Naive thymus-derived CD4-positive, alpha-beta T cell (primary cell): ENCODE data around the gene ADAM12. TPM values are rescaled to one million over a fixed set of nuclear protein-coding genes. Genes with fewer than 3 reads are reported as not detected.

Experiments used
- ATAC-seq: fragments of 150-1000 bp; cut with Tn5 transposase; 2 replicates; pipeline ENCODE4 v1.10.0; 2021; ENCODE audit warnings: mild to moderate bottlenecking, moderate library complexity
- CTCF ChIA-PET: fragments of 350-600 bp; sonication (Branson Sonifier 250); formaldehyde crosslinking; loops from one replicate; lab custom pipeline; 2021; ENCODE audit warnings: antibody characterized with exemption; lab: Charles Lee
- POLR2A ChIA-PET: fragments of 350-600 bp; sonication (Branson Sonifier 250); formaldehyde crosslinking; loops from one replicate; lab custom pipeline; 2021; ENCODE audit warnings: antibody characterized with exemption, inconsistent platforms; lab: Charles Lee
- DNase-seq, 9 donors: peaks; one replicate each; pipeline versions ENCODE4 v3.0.0 to v3.0.0-alpha.2; 2020 to 2022; ENCODE audit warnings: mixed read lengths in 1 of 9
- H3K27ac ChIP-seq: one replicate; pipeline ENCODE4 v1.7.0; 2013; ENCODE audit warnings: mild to moderate bottlenecking, low read depth, low read length, moderate library complexity
- H3K27me3 ChIP-seq, 2 donors: one replicate each; pipeline ENCODE4 v1.7.0; 2013; ENCODE audit warnings: low read length in 2 of 2, mild to moderate bottlenecking in 2 of 2, moderate library complexity in 2 of 2; ENCODE audit not compliant: control insufficient read depth in 2 of 2, insufficient read depth in 2 of 2
- H3K36me3 ChIP-seq, 3 experiments: 1 replicate in 2 of 3; 2 replicates in 1 of 3; pipeline ENCODE4 v1.7.0; 2013; ENCODE audit warnings: low read length in 3 of 3, mild to moderate bottlenecking in 3 of 3, moderate library complexity in 1 of 3; ENCODE audit not compliant: insufficient read depth in 3 of 3, control insufficient read depth in 2 of 3
- H3K4me1 ChIP-seq, 2 donors: one replicate each; pipeline ENCODE4 v1.7.0; 2013; ENCODE audit warnings: low read length in 2 of 2, mild to moderate bottlenecking in 2 of 2, moderate library complexity in 1 of 2; ENCODE audit not compliant: control insufficient read depth in 2 of 2, insufficient read depth in 2 of 2
- H3K4me3 ChIP-seq: 2 replicates; pipeline ENCODE4 v1.7.0; 2013; ENCODE audit warnings: mild to moderate bottlenecking, low read length
- H3K9me3 ChIP-seq, 3 experiments: 1 replicate in 2 of 3; 2 replicates in 1 of 3; pipeline ENCODE4 v1.7.0; 2013; ENCODE audit warnings: low read length in 3 of 3; ENCODE audit not compliant: control insufficient read depth in 2 of 3
- H3K27ac Mint-ChIP-seq, 9 donors: one replicate each; pipeline ENCODE4 v1.8.0; 2020 to 2022; ENCODE audit warnings: mixed read lengths in 9 of 9, mild to moderate bottlenecking in 8 of 9, moderate library complexity in 5 of 9, inconsistent platforms in 2 of 9
- H3K27me3 Mint-ChIP-seq, 5 donors: one replicate each; pipeline ENCODE4 v1.8.0; 2021 to 2022; ENCODE audit warnings: mixed read lengths in 5 of 5, mild to moderate bottlenecking in 1 of 5
- H3K36me3 Mint-ChIP-seq, 5 donors: one replicate each; pipeline ENCODE4 v1.8.0; 2020 to 2022; ENCODE audit warnings: mixed read lengths in 5 of 5, mild to moderate bottlenecking in 3 of 5, inconsistent platforms in 1 of 5
- H3K4me1 Mint-ChIP-seq, 7 donors: one replicate each; pipeline ENCODE4 v1.8.0; 2020 to 2022; ENCODE audit warnings: mixed read lengths in 7 of 7, mild to moderate bottlenecking in 3 of 7, inconsistent platforms in 1 of 7
- H3K4me3 Mint-ChIP-seq, 10 donors: one replicate each; pipeline ENCODE4 v1.8.0; 2020 to 2022; ENCODE audit warnings: mild to moderate bottlenecking in 10 of 10, mixed read lengths in 10 of 10, moderate library complexity in 6 of 10, inconsistent platforms in 2 of 10
- H3K9me3 Mint-ChIP-seq, 11 donors: one replicate each; pipeline ENCODE4 v1.8.0; 2020 to 2022; ENCODE audit warnings: mixed read lengths in 11 of 11, mild to moderate bottlenecking in 4 of 11, inconsistent platforms in 1 of 11, moderate library complexity in 1 of 11
- intact Hi-C, 2 donors: fragments of 100-400 bp; cut with micrococcal nuclease; formaldehyde crosslinking; loops; one replicate each; pipeline ENCODE4 v1.15.1; 2023
- polyA plus RNA-seq, 2 donors: library from polyadenylated mRNA; unstranded; fragments of 300-500 nt; fragmentation: Illumina TruSeq; gene quantifications; one replicate each; pipeline ENCODE4 v1.2.3, GENCODE V29; 2021
- total RNA-seq, 6 experiments: library from RNA in 5 of 6; stranded (reverse) in 5 of 6; gene quantifications; 1 replicate in 5 of 6; 2 replicates in 1 of 6; pipeline ENCODE4 v1.2.3 and lab custom pipeline; 2021 to 2026

ADAM12 gene
- total and polyA plus RNA-seq, 7 experiments from 2014 or later = 0.58 to 1.0 TPM; not detected in 5

- H3K27ac ChIP-seq = no peak overlapping the region
- no peaks in the 10 kb centered on the region for H3K36me3 ChIP-seq
- intact Hi-C loops = no loop called here
- DNase-seq = no peak
- peaks cover 0 to 13% (median 6%) of the 10 kb centered on the region in 5 donors for H3K27me3 Mint-ChIP-seq
- ChIA-PET CTCF (no interaction called here), POLR2A (no interaction called here)
- no peaks in the 10 kb centered on the region for H3K36me3 Mint-ChIP-seq
- no peak for ATAC-seq
- H3K9me3 Mint-ChIP-seq = peaks cover 0 to 5% (median 1%) of the 10 kb centered on the region in 11 donors
- H3K4me1 ChIP-seq = no peaks in the 10 kb centered on the region
- H3K27me3 ChIP-seq = no peaks in the 10 kb centered on the region
- no peaks in the 10 kb centered on the region for H3K4me1 Mint-ChIP-seq
- no peak overlapping the region for H3K27ac Mint-ChIP-seq
- H3K9me3 ChIP-seq = no peaks in the 10 kb centered on the region
- H3K4me3 ChIP-seq = no peak overlapping the region
- no peak overlapping the region for H3K4me3 Mint-ChIP-seq
Observed at GRCh38 chr10:126431816-126432215, 43.5 kb upstream of the ADAM12 start.

GRCh38 chr10:126430512-126430911, 42.2 kb upstream of the ADAM12 start:
- intact Hi-C loops = no loop called here
- Histone ChIP-seq H3K4me3 (no peak overlapping the region), H3K27me3 (no peaks in the 10 kb centered on the region), H3K9me3 (no peaks in the 10 kb centered on the region), H3K36me3 (no peaks in the 10 kb centered on the region), H3K4me1 (no peaks in the 10 kb centered on the region), H3K27ac (no peak overlapping the region)
- Mint-ChIP-seq H3K27me3 (peaks cover 0 to 16% (median 7%) of the 10 kb centered on the region in 5 donors), H3K4me3 (no peak overlapping the region), H3K4me1 (peaks cover 0 to 4% (median under 1%) of the 10 kb centered on the region in 7 donors), H3K27ac (no peak overlapping the region), H3K9me3 (peaks cover 0 to 8% (median 1%) of the 10 kb centered on the region in 11 donors), H3K36me3 (no peaks in the 10 kb centered on the region)
- DNase-seq (no peak), ATAC-seq (no peak)
- POLR2A ChIA-PET = no interaction called here
- CTCF ChIA-PET = no interaction called here

GRCh38 chr10:126429275-126429674, 41.0 kb upstream of the ADAM12 start:
- Mint-ChIP-seq H3K36me3 (peaks cover 0 to 2% (median 0%) of the 10 kb centered on the region in 5 donors), H3K27ac (no peak overlapping the region), H3K4me1 (peaks cover 0 to 4% (median 3%) of the 10 kb centered on the region in 7 donors), H3K4me3 (no peak overlapping the region), H3K9me3 (peaks cover 2 to 17% (median 9%) of the 10 kb centered on the region in 11 donors), H3K27me3 (peaks cover 0 to 20% (median 13%) of the 10 kb centered on the region in 5 donors)
- CTCF ChIA-PET = interaction anchor here (0.9 kb wide), 1 partner anchor 14 kb away, joined by 3 read pairs; no protein-coding TSS in a partner anchor
- no peak for ATAC-seq
- H3K4me3 ChIP-seq = no peak overlapping the region
- DNase-seq = no peak
- no peak overlapping the region for H3K27ac ChIP-seq
- H3K4me1 ChIP-seq = no peaks in the 10 kb centered on the region
- H3K9me3 ChIP-seq = no peaks in the 10 kb centered on the region
- POLR2A ChIA-PET = no interaction called here
- H3K36me3 ChIP-seq = no peaks in the 10 kb centered on the region
- intact Hi-C loops = no loop called here
- no peaks in the 10 kb centered on the region for H3K27me3 ChIP-seq

- Histone ChIP-seq H3K4me1 (no peaks in the 10 kb centered on the region), H3K9me3 (peaks cover 0 to 10% (median 0%) of the 10 kb centered on the region in 3 experiments), H3K36me3 (no peaks in the 10 kb centered on the region), H3K4me3 (no peak overlapping the region), H3K27me3 (no peaks in the 10 kb centered on the region), H3K27ac (no peak overlapping the region)
- DNase-seq = no peak
- Mint-ChIP-seq H3K4me3 (peak overlapping the region in 3 of 10 donors; percentile 14 to 55 (median 24)), H3K4me1 (peaks cover 0 to 4% (median 3%) of the 10 kb centered on the region in 7 donors), H3K27me3 (peaks cover 0 to 20% (median 13%) of the 10 kb centered on the region in 5 donors), H3K27ac (no peak overlapping the region), H3K36me3 (peaks cover 0 to 4% (median 0%) of the 10 kb centered on the region in 5 donors), H3K9me3 (peaks cover 2 to 44% (median 21%) of the 10 kb centered on the region in 11 donors)
- no peak for ATAC-seq
- CTCF ChIA-PET = no interaction called here
- POLR2A ChIA-PET = no interaction called here
- intact Hi-C loops = no loop called here
Observed at GRCh38 chr10:126425489-126426065, 37.3 kb upstream of the ADAM12 start.

- ATAC-seq (no peak), DNase-seq (no peak)
- Mint-ChIP-seq H3K27me3 (peaks cover 0 to 20% (median 13%) of the 10 kb centered on the region in 5 donors), H3K9me3 (peaks cover 2 to 44% (median 21%) of the 10 kb centered on the region in 11 donors), H3K4me3 (peak overlapping the region in 1 of 10 donors; percentile 24), H3K36me3 (peaks cover 0 to 4% (median 0%) of the 10 kb centered on the region in 5 donors), H3K4me1 (peaks cover 0 to 4% (median 3%) of the 10 kb centered on the region in 7 donors), H3K27ac (no peak overlapping the region)
- Histone ChIP-seq H3K27me3 (no peaks in the 10 kb centered on the region), H3K9me3 (peaks cover 0 to 10% (median 0%) of the 10 kb centered on the region in 3 experiments), H3K27ac (no peak overlapping the region), H3K4me3 (no peak overlapping the region), H3K36me3 (no peaks in the 10 kb centered on the region), H3K4me1 (no peaks in the 10 kb centered on the region)
- CTCF ChIA-PET = interaction anchor here (1.1 kb wide), 1 partner anchor 9 kb away, joined by 3 read pairs; no protein-coding TSS in a partner anchor
- POLR2A ChIA-PET = no interaction called here
- intact Hi-C loops = no loop called here
Observed at GRCh38 chr10:126425032-126425431, 36.8 kb upstream of the ADAM12 start.

- no peak for DNase-seq
- Mint-ChIP-seq H3K4me1 (peaks cover 0 to 4% (median 3%) of the 10 kb centered on the region in 7 donors), H3K27me3 (peaks cover 0 to 18% (median 13%) of the 10 kb centered on the region in 5 donors), H3K27ac (no peak overlapping the region), H3K36me3 (peaks cover 0 to 4% (median 0%) of the 10 kb centered on the region in 5 donors), H3K9me3 (peaks cover 5 to 50% (median 23%) of the 10 kb centered on the region in 11 donors), H3K4me3 (no peak overlapping the region)
- no peaks in the 10 kb centered on the region for H3K27me3 ChIP-seq
- intact Hi-C loops = no loop called here
- no peak for ATAC-seq
- peaks cover 0 to 10% (median 0%) of the 10 kb centered on the region in 3 experiments for H3K9me3 ChIP-seq
- no peak overlapping the region for H3K27ac ChIP-seq
- no peaks in the 10 kb centered on the region for H3K4me1 ChIP-seq
- CTCF ChIA-PET = interaction anchor here (1.1 kb wide), 1 partner anchor 10 kb away, joined by 3 read pairs; no protein-coding TSS in a partner anchor
- POLR2A ChIA-PET = no interaction called here
- H3K36me3 ChIP-seq = no peaks in the 10 kb centered on the region
- H3K4me3 ChIP-seq = no peak overlapping the region
Observed at GRCh38 chr10:126423732-126424491, 35.6 kb upstream of the ADAM12 start.
